Neural cell (in vitro differentiated cells): ENCODE data around the gene TYRO3. TPM values are rescaled to one million over a fixed set of nuclear protein-coding genes. Genes with fewer than 3 reads are reported as not detected.

Source experiments
- H2AFZ ChIP-seq: fragments of 200-600, 300-800 bp; sonication (generic), shearing (Covaris generic); 2 replicates; pipeline ENCODE4 v1.6.0; 2014; ENCODE audit warnings: low read depth, mild to moderate bottlenecking, antibody characterized with exemption, low read length, moderate library complexity
- H3F3A ChIP-seq: fragments of 200-600 bp; shearing (Covaris generic); 2 replicates; pipeline ENCODE4 v1.6.1; 2016; ENCODE audit warnings: mild to moderate bottlenecking, moderate library complexity, mixed read lengths, antibody characterized with exemption, low read length; ENCODE audit not compliant: insufficient read depth, poor library complexity, severe bottlenecking
- H3K27ac ChIP-seq: fragments of 200-600, 300-800 bp; sonication (generic), shearing (Covaris generic); 2 replicates; pipeline ENCODE4 v1.5.1; 2014; ENCODE audit warnings: mild to moderate bottlenecking, low read length, moderate library complexity
- H3K27me3 ChIP-seq: fragments of 300-800, 200-600 bp; sonication (generic), shearing (Covaris generic); 2 replicates; pipeline ENCODE4 v1.6.0; 2014; ENCODE audit warnings: mild to moderate bottlenecking, low read depth, low read length, moderate library complexity; ENCODE audit not compliant: insufficient read depth
- H3K36me3 ChIP-seq: fragments of 300-800, 200-600 bp; sonication (generic), shearing (Covaris generic); 2 replicates; pipeline ENCODE4 v1.5.1; 2014; ENCODE audit warnings: mild to moderate bottlenecking, antibody characterized with exemption, low read length, moderate library complexity; ENCODE audit not compliant: insufficient read depth
- H3K4me2 ChIP-seq: fragments of 300-800, 200-600 bp; sonication (generic), shearing (Covaris generic); 2 replicates; pipeline ENCODE4 v1.6.0; 2014; ENCODE audit warnings: mild to moderate bottlenecking, low read length
- H3K4me3 ChIP-seq: fragments of 300-800, 200-600 bp; sonication (generic), shearing (Covaris generic); 2 replicates; pipeline ENCODE4 v1.5.1; 2014; ENCODE audit warnings: mild to moderate bottlenecking, low read length, moderate library complexity
- H3K79me2 ChIP-seq: fragments of 200-600 bp; shearing (Covaris generic); replicated peaks from 2 replicates; pipeline ENCODE4 v1.6.0; 2014; ENCODE audit warnings: mild to moderate bottlenecking, low read length, moderate library complexity; ENCODE audit not compliant: insufficient read depth
- H3K9ac ChIP-seq: fragments of 300-800, 200-600 bp; sonication (generic), shearing (Covaris generic); 2 replicates; pipeline ENCODE4 v1.6.1; 2016; ENCODE audit warnings: mild to moderate bottlenecking, low read length, mixed read lengths
- H3K9me2 ChIP-seq: fragments of 200-600 bp; shearing (Covaris generic); 2 replicates; pipeline ENCODE4 v1.6.1; 2016; ENCODE audit warnings: mild to moderate bottlenecking, low read length, mixed read lengths; ENCODE audit not compliant: insufficient read depth
- H3K9me3 ChIP-seq: fragments of 200-600, 300-800 bp; sonication (generic), shearing (Covaris generic); 2 replicates; pipeline ENCODE4 v1.6.1; 2016; ENCODE audit warnings: mild to moderate bottlenecking, mixed run types, low read length, moderate library complexity, mixed read lengths
- H4K20me1 ChIP-seq: fragments of 200-600 bp; shearing (Covaris generic); 2 replicates; pipeline ENCODE4 v1.6.1; 2016; ENCODE audit warnings: mild to moderate bottlenecking, mixed run types; ENCODE audit not compliant: insufficient read depth
- CTCF ChIP-seq: fragments of 450-650 bp; IDR thresholded peaks from 2 replicates; pipeline ENCODE4 v1.5.1; 2014; ENCODE audit warnings: antibody characterized with exemption, mild to moderate bottlenecking, moderate library complexity; ENCODE audit not compliant: poor library complexity, severe bottlenecking
- EP300 ChIP-seq: fragments of 450-650 bp; conservative IDR thresholded peaks from 2 replicates; pipeline ENCODE4 v1.6.1; 2014; ENCODE audit warnings: antibody characterized with exemption, mild to moderate bottlenecking, moderate library complexity; ENCODE audit not compliant: poor library complexity, severe bottlenecking
- EZH2 ChIP-seq: fragments of 200-600, 300-800 bp; shearing (Covaris generic), sonication (generic); IDR thresholded peaks from 2 replicates; pipeline ENCODE4 v1.6.1; 2014; ENCODE audit warnings: antibody characterized with exemption, low read length, borderline replicate concordance, mild to moderate bottlenecking; ENCODE audit not compliant: insufficient read depth, poor library complexity, severe bottlenecking
- MXI1 ChIP-seq: fragments of 450-650 bp; conservative IDR thresholded peaks from 2 replicates; pipeline ENCODE4 v1.6.1; 2014; ENCODE audit warnings: antibody characterized with exemption, mild to moderate bottlenecking; ENCODE audit not compliant: poor library complexity, severe bottlenecking
- POLR2AphosphoS5 ChIP-seq: IDR thresholded peaks from 2 replicates; pipeline ENCODE4 v1.6.1; 2012
- RAD21 ChIP-seq: fragments of 450-650 bp; conservative IDR thresholded peaks from 2 replicates; pipeline ENCODE4 v1.6.1; 2014; ENCODE audit warnings: antibody characterized with exemption, mild to moderate bottlenecking, moderate library complexity
- REST ChIP-seq: IDR thresholded peaks from 2 replicates; pipeline ENCODE4 v1.6.1; 2012; ENCODE audit warnings: borderline replicate concordance
- SMC3 ChIP-seq: fragments of 450-650 bp; conservative IDR thresholded peaks from 2 replicates; pipeline ENCODE4 v1.6.1; 2014; ENCODE audit warnings: antibody characterized with exemption, mild to moderate bottlenecking, moderate library complexity; ENCODE audit not compliant: poor library complexity
- TAF1 ChIP-seq: IDR thresholded peaks from 2 replicates; pipeline ENCODE4 v1.6.1; 2012; ENCODE audit warnings: low read depth
- polyA plus RNA-seq: library from polyadenylated mRNA; depleted of rRNA; stranded (reverse); fragments of >200 nt; gene quantifications from 2 replicates; pipeline ENCODE4 v1.2.3, GENCODE V29; 2014

Gene TYRO3
- polyA plus RNA-seq, 1 donor from 2014 or later, result 12.1 TPM

- Histone ChIP-seq H3K36me3 (no peaks in the 10 kb centered on the region), H2AFZ (no peak overlapping the region), H3K9me3 (no peaks in the 10 kb centered on the region), H3K9ac (no peak overlapping the region), H3K27me3 (no peaks in the 10 kb centered on the region), H4K20me1 (no peaks in the 10 kb centered on the region), H3K4me3 (no peak overlapping the region), H3K4me2 (no peak overlapping the region), H3K9me2 (no peaks in the 10 kb centered on the region), H3K27ac (no peak overlapping the region), H3F3A (no peaks in the 10 kb centered on the region), H3K79me2 (no peaks in the 10 kb centered on the region)
- TF ChIP-seq REST (no peak), EP300 (no peak), TAF1 (no peak), CTCF (no peak), RAD21 (no peak), SMC3 (no peak), MXI1 (no peak), POLR2AphosphoS5 (no peak), EZH2 (no peak)
Observed at GRCh38 chr15:41631880-41632470, 73.0 kb downstream of the TYRO3 start.

Other genes starting within 250 kb of the TYRO3 start
- 0.92 and 1.7 TPM in 2 replicates for gene OIP5, start 226.6 kb upstream of the TYRO3 start, polyA plus RNA-seq
- gene NUSAP1, start 226.3 kb upstream of the TYRO3 start, polyA plus RNA-seq, result 8.6 and 13.6 TPM in 2 replicates
- 30.1 and 37.3 TPM in 2 replicates for gene NDUFAF1, start 156.7 kb upstream of the TYRO3 start, polyA plus RNA-seq
- 77.9 and 84.1 TPM in 2 replicates for gene RTF1, start 142.1 kb upstream of the TYRO3 start, polyA plus RNA-seq
- 0.20 and 1.1 TPM in 2 replicates for gene ITPKA, start 65.3 kb upstream of the TYRO3 start, polyA plus RNA-seq
- gene LTK, start 45.4 kb upstream of the TYRO3 start, polyA plus RNA-seq, result 0.28 TPM in 1 of 2 replicates, not detected in the other
- 9.4 and 10.4 TPM in 2 replicates for gene RPAP1, start 15.0 kb upstream of the TYRO3 start, polyA plus RNA-seq
- 10.6 and 13.2 TPM in 2 replicates for gene MGA, start 101.2 kb downstream of the TYRO3 start, polyA plus RNA-seq
- 30.3 and 39.9 TPM in 2 replicates for gene MAPKBP1, start 215.3 kb downstream of the TYRO3 start, polyA plus RNA-seq